ENCODE results near the gene DPRX. TPM values are rescaled to one million over a fixed set of nuclear protein-coding genes. Genes with fewer than 3 reads are reported as not detected.

DPRX gene
- total and polyA plus RNA-seq, 2 of the 13 experiments (the other 11 are each of a cell fraction or from before 2014, with no cell fraction given): not detected

DNA sequence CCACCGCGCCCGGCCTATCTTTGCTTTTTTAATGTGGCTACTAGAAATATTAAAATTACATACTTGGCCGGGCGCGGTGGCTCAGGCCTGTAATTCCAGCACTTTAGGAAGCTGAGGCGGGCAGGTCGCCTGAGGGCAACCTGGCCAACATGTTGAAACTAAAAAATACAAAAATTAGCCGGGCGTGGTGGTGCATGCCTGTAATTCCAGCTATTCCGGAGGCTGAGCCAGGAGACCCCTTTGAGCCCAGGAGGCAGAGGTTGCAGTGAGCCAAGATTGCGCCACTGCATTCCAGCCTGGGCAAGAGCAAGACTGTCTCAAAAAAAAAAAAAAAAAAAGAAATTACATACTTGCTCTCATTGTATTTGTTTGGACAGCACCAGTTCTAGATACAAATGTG, 34.8 kb upstream of the DPRX start (continued):
- TF ChIP-seq GABPA (IDR thresholded peaks at IDR 0.05; ENCODE audit: low read depth, low read length) (no peak), GABPA (CRISPR knock-in tag; IDR thresholded peaks at IDR 0.05; ENCODE audit: low read depth) (no peak), ZNF12 (CRISPR knock-in tag; IDR thresholded peaks at IDR 0.05) (no peak), ATF7-NPFF (CRISPR knock-in tag; IDR thresholded peaks at IDR 0.05; ENCODE audit: low read depth) (no peak), SNAI1 (CRISPR knock-in tag; IDR thresholded peaks at IDR 0.05; ENCODE audit: borderline replicate concordance) (no peak), ZEB1 (IDR thresholded peaks at IDR 0.05; ENCODE audit: insufficient replicate concordance, low read depth) (no peak), ZMYM3 (CRISPR knock-in tag; IDR thresholded peaks at IDR 0.05) (peak; percentile 80), SOX6 (IDR thresholded peaks at IDR 0.05) (no peak), SOX6 (CRISPR knock-in tag; IDR thresholded peaks at IDR 0.05) (peak; percentile 21; the same call in 1 of the 2 replicates), ZMAT3 (CRISPR knock-in tag; conservative IDR thresholded peaks at IDR 0.05) (no peak), PHF20 (CRISPR knock-in tag; IDR thresholded peaks at IDR 0.05) (no peak), SCMH1 (CRISPR knock-in tag; IDR thresholded peaks at IDR 0.05; ENCODE audit: borderline replicate concordance) (no peak), MEF2D (CRISPR knock-in tag; IDR thresholded peaks at IDR 0.05) (no peak), ZMYM2 (CRISPR knock-in tag; IDR thresholded peaks at IDR 0.05) (no peak), ZC3H13 (CRISPR knock-in tag; IDR thresholded peaks at IDR 0.05) (no peak), ZFP62 (CRISPR knock-in tag; IDR thresholded peaks at IDR 0.05) (no peak), LCORL (IDR thresholded peaks at IDR 0.05) (no peak), LCORL (CRISPR knock-in tag; IDR thresholded peaks at IDR 0.05) (no peak), SALL1 (CRISPR knock-in tag; IDR thresholded peaks at IDR 0.05) (peak; percentile 57), ZNF446 (CRISPR knock-in tag; IDR thresholded peaks at IDR 0.05) (no peak), RNF2 (conservative IDR thresholded peaks at IDR 0.05; ENCODE audit: low read depth) (no peak)
- TF ChIP-seq, protein P1, sequence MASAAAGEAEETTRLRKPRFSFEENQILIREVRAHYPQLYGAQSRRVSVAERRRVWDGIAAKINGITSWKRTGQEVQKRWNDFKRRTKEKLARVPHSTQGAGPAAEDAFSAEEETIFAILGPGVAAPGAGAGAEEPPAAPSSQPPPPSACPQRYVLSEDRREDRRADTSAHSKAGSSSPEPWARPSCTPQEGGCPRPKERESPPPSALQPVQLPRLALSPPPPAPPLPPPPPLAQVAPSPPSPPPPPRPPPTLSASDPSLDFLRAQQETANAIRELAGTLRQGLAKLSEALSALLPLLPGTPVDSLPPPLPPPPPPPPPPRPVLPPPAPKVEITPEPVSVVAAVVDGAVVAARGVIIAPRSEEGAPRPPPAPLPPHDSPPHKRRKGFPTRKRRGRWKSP (CRISPR knock-in tag; IDR thresholded peaks at IDR 0.05): no peak
- TF ChIP-seq, protein P2, sequence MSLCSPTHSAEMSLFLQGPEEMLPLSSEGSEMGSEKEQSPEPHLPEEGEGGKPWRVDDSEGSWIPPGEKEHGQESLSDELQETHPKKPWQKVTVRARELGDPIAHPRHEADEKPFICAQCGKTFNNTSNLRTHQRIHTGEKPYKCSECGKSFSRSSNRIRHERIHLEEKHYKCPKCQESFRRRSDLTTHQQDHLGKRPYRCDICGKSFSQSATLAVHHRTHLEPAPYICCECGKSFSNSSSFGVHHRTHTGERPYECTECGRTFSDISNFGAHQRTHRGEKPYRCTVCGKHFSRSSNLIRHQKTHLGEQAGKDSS (CRISPR knock-in tag; IDR thresholded peaks at IDR 0.05; ENCODE audit: borderline replicate concordance, low read depth): no peak
- TF ChIP-seq, protein P3, sequence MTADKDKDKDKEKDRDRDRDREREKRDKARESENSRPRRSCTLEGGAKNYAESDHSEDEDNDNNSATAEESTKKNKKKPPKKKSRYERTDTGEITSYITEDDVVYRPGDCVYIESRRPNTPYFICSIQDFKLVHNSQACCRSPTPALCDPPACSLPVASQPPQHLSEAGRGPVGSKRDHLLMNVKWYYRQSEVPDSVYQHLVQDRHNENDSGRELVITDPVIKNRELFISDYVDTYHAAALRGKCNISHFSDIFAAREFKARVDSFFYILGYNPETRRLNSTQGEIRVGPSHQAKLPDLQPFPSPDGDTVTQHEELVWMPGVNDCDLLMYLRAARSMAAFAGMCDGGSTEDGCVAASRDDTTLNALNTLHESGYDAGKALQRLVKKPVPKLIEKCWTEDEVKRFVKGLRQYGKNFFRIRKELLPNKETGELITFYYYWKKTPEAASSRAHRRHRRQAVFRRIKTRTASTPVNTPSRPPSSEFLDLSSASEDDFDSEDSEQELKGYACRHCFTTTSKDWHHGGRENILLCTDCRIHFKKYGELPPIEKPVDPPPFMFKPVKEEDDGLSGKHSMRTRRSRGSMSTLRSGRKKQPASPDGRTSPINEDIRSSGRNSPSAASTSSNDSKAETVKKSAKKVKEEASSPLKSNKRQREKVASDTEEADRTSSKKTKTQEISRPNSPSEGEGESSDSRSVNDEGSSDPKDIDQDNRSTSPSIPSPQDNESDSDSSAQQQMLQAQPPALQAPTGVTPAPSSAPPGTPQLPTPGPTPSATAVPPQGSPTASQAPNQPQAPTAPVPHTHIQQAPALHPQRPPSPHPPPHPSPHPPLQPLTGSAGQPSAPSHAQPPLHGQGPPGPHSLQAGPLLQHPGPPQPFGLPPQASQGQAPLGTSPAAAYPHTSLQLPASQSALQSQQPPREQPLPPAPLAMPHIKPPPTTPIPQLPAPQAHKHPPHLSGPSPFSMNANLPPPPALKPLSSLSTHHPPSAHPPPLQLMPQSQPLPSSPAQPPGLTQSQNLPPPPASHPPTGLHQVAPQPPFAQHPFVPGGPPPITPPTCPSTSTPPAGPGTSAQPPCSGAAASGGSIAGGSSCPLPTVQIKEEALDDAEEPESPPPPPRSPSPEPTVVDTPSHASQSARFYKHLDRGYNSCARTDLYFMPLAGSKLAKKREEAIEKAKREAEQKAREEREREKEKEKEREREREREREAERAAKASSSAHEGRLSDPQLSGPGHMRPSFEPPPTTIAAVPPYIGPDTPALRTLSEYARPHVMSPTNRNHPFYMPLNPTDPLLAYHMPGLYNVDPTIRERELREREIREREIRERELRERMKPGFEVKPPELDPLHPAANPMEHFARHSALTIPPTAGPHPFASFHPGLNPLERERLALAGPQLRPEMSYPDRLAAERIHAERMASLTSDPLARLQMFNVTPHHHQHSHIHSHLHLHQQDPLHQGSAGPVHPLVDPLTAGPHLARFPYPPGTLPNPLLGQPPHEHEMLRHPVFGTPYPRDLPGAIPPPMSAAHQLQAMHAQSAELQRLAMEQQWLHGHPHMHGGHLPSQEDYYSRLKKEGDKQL (CRISPR knock-in tag; IDR thresholded peaks at IDR 0.05; ENCODE audit: low read depth): no peak
- TF ChIP-seq, protein P4, sequence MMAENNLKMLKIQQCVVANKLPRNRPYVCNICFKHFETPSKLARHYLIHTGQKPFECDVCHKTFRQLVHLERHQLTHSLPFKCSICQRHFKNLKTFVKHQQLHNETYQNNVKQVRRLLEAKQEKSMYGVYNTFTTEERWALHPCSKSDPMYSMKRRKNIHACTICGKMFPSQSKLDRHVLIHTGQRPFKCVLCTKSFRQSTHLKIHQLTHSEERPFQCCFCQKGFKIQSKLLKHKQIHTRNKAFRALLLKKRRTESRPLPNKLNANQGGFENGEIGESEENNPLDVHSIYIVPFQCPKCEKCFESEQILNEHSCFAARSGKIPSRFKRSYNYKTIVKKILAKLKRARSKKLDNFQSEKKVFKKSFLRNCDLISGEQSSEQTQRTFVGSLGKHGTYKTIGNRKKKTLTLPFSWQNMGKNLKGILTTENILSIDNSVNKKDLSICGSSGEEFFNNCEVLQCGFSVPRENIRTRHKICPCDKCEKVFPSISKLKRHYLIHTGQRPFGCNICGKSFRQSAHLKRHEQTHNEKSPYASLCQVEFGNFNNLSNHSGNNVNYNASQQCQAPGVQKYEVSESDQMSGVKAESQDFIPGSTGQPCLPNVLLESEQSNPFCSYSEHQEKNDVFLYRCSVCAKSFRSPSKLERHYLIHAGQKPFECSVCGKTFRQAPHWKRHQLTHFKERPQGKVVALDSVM (CRISPR knock-in tag; IDR thresholded peaks at IDR 0.05): peak; percentile 97
